NCI-H1436 treated with DMSO at 0.1 percent for 48 hours (cell line): ENCODE results near the gene STK33.

ENCODE experiments used
- DNase-seq: peaks from one replicate; lab custom pipeline; 2025; lab: John Stamatoyannopoulos, UW

The STK33 gene

GRCh38 chr11:8356216-8356615 lies 237.8 kb downstream of the STK33 start:
- no peak for DNase-seq

GRCh38 chr11:8355416-8355742 lies 238.6 kb downstream of the STK33 start:
- no peak for DNase-seq

- DNase-seq: no peak
Observed at GRCh38 chr11:8354622-8355415, 239.2 kb downstream of the STK33 start.

- DNase-seq: no peak
Observed at GRCh38 chr11:8352876-8353505, 241.0 kb downstream of the STK33 start.

GRCh38 chr11:8352103-8352875 lies 241.7 kb downstream of the STK33 start:
- DNase-seq: no peak

- DNase-seq: no peak
Observed at GRCh38 chr11:8351223-8351622, 242.8 kb downstream of the STK33 start.

GRCh38 chr11:8347978-8348377 lies 246.1 kb downstream of the STK33 start:
- DNase-seq: no peak

GRCh38 chr11:8346157-8346755 lies 247.8 kb downstream of the STK33 start:
- DNase-seq: no peak

- DNase-seq: no peak
Observed at GRCh38 chr11:8345179-8345578, 248.8 kb downstream of the STK33 start.

GRCh38 chr11:8344346-8344745 lies 249.7 kb downstream of the STK33 start:
- no peak for DNase-seq

GRCh38 chr11:8342821-8343681 lies 251.0 kb downstream of the STK33 start:
- no peak for DNase-seq

GRCh38 chr11:8341996-8342395 lies 252.0 kb downstream of the STK33 start:
- no peak for DNase-seq
